GM18498 (cell line): ENCODE results near the gene CD207.
"Not testable (repeated sequence)": the region's sequence is repeated elsewhere in the genome, so short reads cannot be mapped to it uniquely, and the experiment has no call there.

Experiments
- ATAC-seq: cut with Tn5 transposase; IDR thresholded peaks from one replicate; pipeline ENCODE4 v1.9.1; 2021; ENCODE audit warnings: mild to moderate bottlenecking, moderate library complexity; ENCODE audit not compliant: unreplicated experiment

CD207 gene

GRCh38 chr2:70829916-70830315 lies 5.7 kb downstream of the CD207 start:
- ATAC-seq: no peak

- no peak for ATAC-seq
These were observed 6.4 kb downstream of the CD207 start for GRCh38 chr2:70828914-70829824.

GRCh38 chr2:70828115-70828514 lies 7.5 kb downstream of the CD207 start:
- ATAC-seq: no peak

GRCh38 chr2:70827388-70827787 lies 8.2 kb downstream of the CD207 start:
- ATAC-seq: no peak

GRCh38 chr2:70826696-70827350 lies 8.8 kb downstream of the CD207 start:
- ATAC-seq: no peak

GRCh38 chr2:70823249-70823648 lies 12.4 kb downstream of the CD207 start:
- no peak for ATAC-seq

GRCh38 chr2:70822843-70823242 lies 12.8 kb downstream of the CD207 start:
- no peak for ATAC-seq

- no peak for ATAC-seq
These were observed 15.1 kb downstream of the CD207 start, which contains the start of gene CLEC4F for GRCh38 chr2:70820499-70820898. TSS of gene CLEC4F (minus strand) at chr2:70820599. CDS start at chr2:70820523, 76 bp downstream.

GRCh38 chr2:70817284-70817954 lies 18.2 kb downstream of the CD207 start:
- no peak for ATAC-seq

GRCh38 chr2:70816726-70817125 lies 18.9 kb downstream of the CD207 start:
- ATAC-seq: no peak

GRCh38 chr2:70808983-70809958 lies 26.3 kb downstream of the CD207 start:
- no peak for ATAC-seq

- no peak for ATAC-seq
These were observed 27.8 kb downstream of the CD207 start for GRCh38 chr2:70807828-70808118.

- no peak for ATAC-seq
These were observed 28.4 kb downstream of the CD207 start for GRCh38 chr2:70807102-70807827.

GRCh38 chr2:70806620-70807019 lies 29.0 kb downstream of the CD207 start:
- ATAC-seq: no peak

- ATAC-seq: no peak
These were observed 29.6 kb downstream of the CD207 start for GRCh38 chr2:70806013-70806412.

GRCh38 chr2:70801607-70802263 lies 33.9 kb downstream of the CD207 start:
- no peak for ATAC-seq

- ATAC-seq: no peak
These were observed 35.9 kb downstream of the CD207 start for GRCh38 chr2:70799706-70800105.

- ATAC-seq: not testable (repeated sequence)
These were observed 37.6 kb downstream of the CD207 start for GRCh38 chr2:70797996-70798395.

- no peak for ATAC-seq
These were observed 38.1 kb downstream of the CD207 start for GRCh38 chr2:70797506-70797905.
